Activated CD4-positive, alpha-beta memory T cell treated with anti-CD3 and anti-CD28 coated beads, Interleukin-2, amount 10 ng/mL, durations not matched to agents 7 days and 5 days (primary cell): ENCODE data around the gene SMARCD3. TPM values are rescaled to one million over a fixed set of nuclear protein-coding genes. Genes with fewer than 3 reads are reported as not detected.

Experiments
- CTCF ChIA-PET: fragments of 350-600 bp; sonication (Branson Sonifier 250); formaldehyde crosslinking; loops from one replicate; lab custom pipeline; 2021; ENCODE audit warnings: antibody characterized with exemption, inconsistent platforms; lab: Charles Lee
- POLR2A ChIA-PET: fragments of 350-600 bp; sonication (Branson Sonifier 250); formaldehyde crosslinking; loops from one replicate; lab custom pipeline; 2021; ENCODE audit warnings: antibody characterized with exemption; lab: Charles Lee
- DNase-seq: peaks from one replicate; pipeline ENCODE4 v3.0.0-alpha.2; 2020
- H3K27ac Mint-ChIP-seq: one replicate; pipeline ENCODE4 v1.8.0; 2021; ENCODE audit warnings: mild to moderate bottlenecking, mixed read lengths
- H3K27me3 Mint-ChIP-seq: one replicate; pipeline ENCODE4 v1.8.0; 2021; ENCODE audit warnings: mixed read lengths
- H3K36me3 Mint-ChIP-seq: one replicate; pipeline ENCODE4 v1.8.0; 2021; ENCODE audit warnings: low read depth, mixed read lengths
- H3K4me1 Mint-ChIP-seq: one replicate; pipeline ENCODE4 v1.8.0; 2021; ENCODE audit warnings: mixed read lengths
- H3K4me3 Mint-ChIP-seq: one replicate; pipeline ENCODE4 v1.8.0; 2021; ENCODE audit warnings: mild to moderate bottlenecking, mixed read lengths
- H3K9me3 Mint-ChIP-seq: one replicate; pipeline ENCODE4 v1.8.0; 2021; ENCODE audit warnings: mixed read lengths
- total RNA-seq, 2 experiments: library from RNA; stranded (reverse); gene quantifications; one replicate each; pipeline ENCODE4 v1.2.3, GENCODE V29; 2021

The SMARCD3 gene
- total RNA-seq, 2 experiments from 2014 or later: 1.5 to 2.7 TPM

- CTCF ChIA-PET: no interaction called here
- H3K4me3 Mint-ChIP-seq: no peak overlapping the region
- H3K27me3 Mint-ChIP-seq: peaks cover 34% of the 10 kb centered on the region
- POLR2A ChIA-PET: no interaction called here
- no peaks in the 10 kb centered on the region for H3K9me3 Mint-ChIP-seq
- no peaks in the 10 kb centered on the region for H3K36me3 Mint-ChIP-seq
- H3K4me1 Mint-ChIP-seq: peaks cover 9% of the 10 kb centered on the region
- H3K27ac Mint-ChIP-seq: no peak overlapping the region
- no peak for DNase-seq
Measured at GRCh38 chr7:151278949-151279348, 30.5 kb upstream of the SMARCD3 start.

- Mint-ChIP-seq H3K4me1 (peaks cover 9% of the 10 kb centered on the region), H3K36me3 (no peaks in the 10 kb centered on the region), H3K27me3 (peaks cover 33% of the 10 kb centered on the region), H3K4me3 (no peak overlapping the region), H3K27ac (no peak overlapping the region), H3K9me3 (no peaks in the 10 kb centered on the region)
- no peak for DNase-seq
- ChIA-PET CTCF (interaction anchor here (0.6 to 1.0 kb wide), 3 partner anchors 9 to 37 kb away, joined by 3 read pairs; no protein-coding TSS in a partner anchor), POLR2A (interaction anchor here (1.4 kb wide), 1 partner anchor 9 kb away, joined by 3 read pairs; no protein-coding TSS in a partner anchor)
Measured at GRCh38 chr7:151277631-151278030, 29.1 kb upstream of the SMARCD3 start.

GRCh38 chr7:151276666-151277590 is 28.4 kb upstream of the SMARCD3 start:
- peaks cover 14% of the 10 kb centered on the region for H3K4me1 Mint-ChIP-seq
- H3K9me3 Mint-ChIP-seq: no peaks in the 10 kb centered on the region
- no peak overlapping the region for H3K27ac Mint-ChIP-seq
- peak; percentile 58 for DNase-seq
- H3K36me3 Mint-ChIP-seq: no peaks in the 10 kb centered on the region
- ChIA-PET CTCF (interaction anchor here (0.8 to 1.0 kb wide), 3 partner anchors 9 to 33 kb away, joined by 3 to 4 read pairs (median 3); no protein-coding TSS in a partner anchor), POLR2A (interaction anchor here (1.4 kb wide), 1 partner anchor 10 kb away, joined by 3 read pairs; no protein-coding TSS in a partner anchor)
- H3K27me3 Mint-ChIP-seq: peaks cover 29% of the 10 kb centered on the region
- H3K4me3 Mint-ChIP-seq: peak overlapping the region; percentile 52

GRCh38 chr7:151275813-151276577 is 27.5 kb upstream of the SMARCD3 start:
- DNase-seq: no peak
- POLR2A ChIA-PET: no interaction called here
- no peaks in the 10 kb centered on the region for H3K9me3 Mint-ChIP-seq
- no peaks in the 10 kb centered on the region for H3K36me3 Mint-ChIP-seq
- H3K4me3 Mint-ChIP-seq: peak overlapping the region; percentile 43
- peaks cover 15% of the 10 kb centered on the region for H3K4me1 Mint-ChIP-seq
- CTCF ChIA-PET: no interaction called here
- peaks cover 24% of the 10 kb centered on the region for H3K27me3 Mint-ChIP-seq
- no peak overlapping the region for H3K27ac Mint-ChIP-seq

- Mint-ChIP-seq H3K27ac (no peak overlapping the region), H3K36me3 (no peaks in the 10 kb centered on the region), H3K4me1 (peaks cover 15% of the 10 kb centered on the region), H3K4me3 (no peak overlapping the region), H3K27me3 (peaks cover 16% of the 10 kb centered on the region), H3K9me3 (no peaks in the 10 kb centered on the region)
- ChIA-PET CTCF (no interaction called here), POLR2A (no interaction called here)
- no peak for DNase-seq
Measured at GRCh38 chr7:151274936-151275812, 26.7 kb upstream of the SMARCD3 start.

GRCh38 chr7:151274396-151274795 is 25.9 kb upstream of the SMARCD3 start:
- H3K27me3 Mint-ChIP-seq: peaks cover 16% of the 10 kb centered on the region
- H3K27ac Mint-ChIP-seq: no peak overlapping the region
- no peak overlapping the region for H3K4me3 Mint-ChIP-seq
- CTCF ChIA-PET: no interaction called here
- POLR2A ChIA-PET: no interaction called here
- DNase-seq: no peak
- H3K4me1 Mint-ChIP-seq: peaks cover 15% of the 10 kb centered on the region
- no peaks in the 10 kb centered on the region for H3K9me3 Mint-ChIP-seq
- H3K36me3 Mint-ChIP-seq: no peaks in the 10 kb centered on the region

GRCh38 chr7:151273651-151274390 is 25.3 kb upstream of the SMARCD3 start:
- CTCF ChIA-PET: no interaction called here
- Mint-ChIP-seq H3K9me3 (no peaks in the 10 kb centered on the region), H3K4me3 (no peak overlapping the region), H3K27ac (no peak overlapping the region), H3K36me3 (no peaks in the 10 kb centered on the region), H3K4me1 (peaks cover 15% of the 10 kb centered on the region), H3K27me3 (peaks cover 16% of the 10 kb centered on the region)
- DNase-seq: no peak
- POLR2A ChIA-PET: no interaction called here

GRCh38 chr7:151272877-151273276 is 24.4 kb upstream of the SMARCD3 start:
- H3K36me3 Mint-ChIP-seq: no peaks in the 10 kb centered on the region

GRCh38 chr7:151272405-151272804 is 23.9 kb upstream of the SMARCD3 start:
- H3K4me3 Mint-ChIP-seq: no peak overlapping the region
- ChIA-PET POLR2A (no interaction called here), CTCF (no interaction called here)
- DNase-seq: no peak
- H3K9me3 Mint-ChIP-seq: no peaks in the 10 kb centered on the region
- no peak overlapping the region for H3K27ac Mint-ChIP-seq
- peaks cover 11% of the 10 kb centered on the region for H3K27me3 Mint-ChIP-seq
- H3K36me3 Mint-ChIP-seq: no peaks in the 10 kb centered on the region
- peaks cover 14% of the 10 kb centered on the region for H3K4me1 Mint-ChIP-seq

More at GRCh38 chr7:151272877-151273276, 24.4 kb upstream of the SMARCD3 start:
- Mint-ChIP-seq H3K27ac (no peak overlapping the region), H3K4me3 (no peak overlapping the region), H3K27me3 (peaks cover 11% of the 10 kb centered on the region), H3K9me3 (no peaks in the 10 kb centered on the region), H3K4me1 (peaks cover 15% of the 10 kb centered on the region)
- no peak for DNase-seq
- CTCF ChIA-PET: no interaction called here
- POLR2A ChIA-PET: no interaction called here

- peaks cover 9% of the 10 kb centered on the region for H3K27me3 Mint-ChIP-seq
- POLR2A ChIA-PET: no interaction called here
- no peak overlapping the region for H3K27ac Mint-ChIP-seq
- CTCF ChIA-PET: interaction anchor here (0.5 kb wide), 1 partner anchor 304 kb away, joined by 3 read pairs; no protein-coding TSS in a partner anchor
- H3K4me1 Mint-ChIP-seq: peaks cover 10% of the 10 kb centered on the region
- no peaks in the 10 kb centered on the region for H3K36me3 Mint-ChIP-seq
- H3K9me3 Mint-ChIP-seq: no peaks in the 10 kb centered on the region
- no peak for DNase-seq
- no peak overlapping the region for H3K4me3 Mint-ChIP-seq
Measured at GRCh38 chr7:151271699-151272355, 23.3 kb upstream of the SMARCD3 start.

GRCh38 chr7:151269511-151269910 is 21.0 kb upstream of the SMARCD3 start:
- no peak for DNase-seq
- POLR2A ChIA-PET: no interaction called here
- CTCF ChIA-PET: interaction anchor here (1.0 kb wide), 1 partner anchor 25 kb away, joined by 4 read pairs; no protein-coding TSS in a partner anchor

More at GRCh38 chr7:151269511-151269910, 21.0 kb upstream of the SMARCD3 start:
- Mint-ChIP-seq H3K27me3 (peaks cover 2% of the 10 kb centered on the region), H3K36me3 (no peaks in the 10 kb centered on the region), H3K9me3 (no peaks in the 10 kb centered on the region), H3K4me3 (no peak overlapping the region), H3K4me1 (peaks cover 6% of the 10 kb centered on the region), H3K27ac (no peak overlapping the region)
